ENCODE results near the gene SEZ6L2.
A peak's percentile ranks its signal among the peaks of the same experiment; 100 is the strongest.

The SEZ6L2 gene

GRCh38 chr16:29900888-29901606 is 1.7 kb upstream of the SEZ6L2 start:
- Histone ChIP-seq H3K36me3 (ENCODE audit: control insufficient read depth, insufficient read depth, low read length) (peaks cover 3% of the 10 kb centered on the region), H3K23ac (ENCODE audit: low read length) (no peak overlapping the region), H2AK5ac (ENCODE audit: low read length) (no peak overlapping the region), H2BK5ac (ENCODE audit: low read length) (no peak overlapping the region), H2BK15ac (replicated peaks; ENCODE audit: low read depth) (no peak overlapping the region), H3K27ac (ENCODE audit: low read depth, low read length) (no peak overlapping the region), H3K56ac (ENCODE audit: low read length) (peak overlapping the region; percentile 90), H3K79me2 (ENCODE audit: control insufficient read depth, insufficient read depth, low read length) (no peaks in the 10 kb centered on the region), H3K79me1 (ENCODE audit: low read length) (peaks cover 6% of the 10 kb centered on the region), H3K4me3 (ENCODE audit: low read length) (peak overlapping the region; percentile 63), H3K9ac (ENCODE audit: low read length) (peak overlapping the region; percentile 79), H2BK120ac (ENCODE audit: low read depth, low read length) (no peak overlapping the region), H3K18ac (ENCODE audit: low read length) (no peak overlapping the region), H3K4me1 (ENCODE audit: control insufficient read depth, low read depth, low read length) (peaks cover 3% of the 10 kb centered on the region), H4K5ac (ENCODE audit: low read length) (no peak overlapping the region), H3K4ac (ENCODE audit: low read depth, low read length) (no peak overlapping the region), H4K8ac (ENCODE audit: low read depth, low read length) (no peak overlapping the region), H3K4me2 (ENCODE audit: low read length) (peak overlapping the region; percentile 94), H3K27me3 (ENCODE audit: insufficient read depth, low read length, poor library complexity) (no peaks in the 10 kb centered on the region)
- no peak for DNase-seq
- WGBS (ENCODE audit: extremely low coverage, insufficient coverage, low lambda C conversion rate): no CpG with 5 or more reads among the region's 31 CpGs

- H3K18ac ChIP-seq (ENCODE audit: low read length): peak within 1 kb of the TSS; percentile 51
- H4K5ac ChIP-seq (ENCODE audit: low read length): no peak within 1 kb of the TSS
- peaks cover 3% of the 10 kb centered on the region for H3K4me1 ChIP-seq (ENCODE audit: control insufficient read depth, low read depth, low read length)
- WGBS (ENCODE audit: extremely low coverage, insufficient coverage, low lambda C conversion rate): no CpG with 5 or more reads among the region's 67 CpGs
- no peak within 1 kb of the TSS for H2BK5ac ChIP-seq (ENCODE audit: low read length)
- no peak within 1 kb of the TSS for H2AK5ac ChIP-seq (ENCODE audit: low read length)
- peak within 1 kb of the TSS; percentile 63 for H3K4me3 ChIP-seq (ENCODE audit: low read length)
- peak; percentile 87 for DNase-seq
- peak within 1 kb of the TSS; percentile 99 for H3K4me2 ChIP-seq (ENCODE audit: low read length)
- no peak within 1 kb of the TSS for H3K4ac ChIP-seq (ENCODE audit: low read depth, low read length)
- peak within 1 kb of the TSS; percentile 79 for H3K9ac ChIP-seq (ENCODE audit: low read length)
- no peak within 1 kb of the TSS for H3K23ac ChIP-seq (ENCODE audit: low read length)
- H3K79me1 ChIP-seq (ENCODE audit: low read length): peaks cover 6% of the 10 kb centered on the region
- no peaks in the 10 kb centered on the region for H3K79me2 ChIP-seq (ENCODE audit: control insufficient read depth, insufficient read depth, low read length)
- peak within 1 kb of the TSS; percentile 91 for H3K56ac ChIP-seq (ENCODE audit: low read length)
- H3K36me3 ChIP-seq (ENCODE audit: control insufficient read depth, insufficient read depth, low read length): peaks cover 3% of the 10 kb centered on the region
- no peaks in the 10 kb centered on the region for H3K27me3 ChIP-seq (ENCODE audit: insufficient read depth, low read length, poor library complexity)
- H2BK120ac ChIP-seq (ENCODE audit: low read depth, low read length): no peak within 1 kb of the TSS
- H2BK15ac ChIP-seq (replicated peaks; ENCODE audit: low read depth): no peak within 1 kb of the TSS
- no peak within 1 kb of the TSS for H3K27ac ChIP-seq (ENCODE audit: low read depth, low read length)
- no peak within 1 kb of the TSS for H4K8ac ChIP-seq (ENCODE audit: low read depth, low read length)
These were observed 945 bp upstream of the SEZ6L2 start, which contains the start of gene ASPHD1 for GRCh38 chr16:29900102-29900887. Gene ASPHD1, plus strand, starts transcription at chr16:29900488. Its CDS starts 484 bp downstream, at chr16:29900972.

GRCh38 chr16:29898804-29899515 is 390 bp downstream of the SEZ6L2 start:
- Histone ChIP-seq H3K4me2 (ENCODE audit: low read length) (peak overlapping the region; percentile 74), H3K36me3 (ENCODE audit: control insufficient read depth, insufficient read depth, low read length) (no peaks in the 10 kb centered on the region), H3K79me1 (ENCODE audit: low read length) (peaks cover 6% of the 10 kb centered on the region), H3K18ac (ENCODE audit: low read length) (peak overlapping the region; percentile 51), H2BK5ac (ENCODE audit: low read length) (no peak overlapping the region), H3K4me1 (ENCODE audit: control insufficient read depth, low read depth, low read length) (peaks cover 3% of the 10 kb centered on the region), H2BK120ac (ENCODE audit: low read depth, low read length) (no peak overlapping the region), H2BK15ac (replicated peaks; ENCODE audit: low read depth) (no peak overlapping the region), H2AK5ac (ENCODE audit: low read length) (no peak overlapping the region), H3K4me3 (ENCODE audit: low read length) (peak overlapping the region; percentile 59), H3K27me3 (ENCODE audit: insufficient read depth, low read length, poor library complexity) (no peaks in the 10 kb centered on the region), H4K5ac (ENCODE audit: low read length) (no peak overlapping the region), H3K27ac (ENCODE audit: low read depth, low read length) (no peak overlapping the region), H3K79me2 (ENCODE audit: control insufficient read depth, insufficient read depth, low read length) (no peaks in the 10 kb centered on the region), H4K8ac (ENCODE audit: low read depth, low read length) (no peak overlapping the region), H3K56ac (ENCODE audit: low read length) (peak overlapping the region; percentile 91), H3K9ac (ENCODE audit: low read length) (peak overlapping the region; percentile 87), H3K4ac (ENCODE audit: low read depth, low read length) (no peak overlapping the region), H3K23ac (ENCODE audit: low read length) (no peak overlapping the region)
- WGBS (ENCODE audit: extremely low coverage, insufficient coverage, low lambda C conversion rate): no CpG with 5 or more reads among the region's 25 CpGs
- DNase-seq: no peak

- Histone ChIP-seq H2AK5ac (ENCODE audit: low read length) (no peak overlapping the region), H3K56ac (ENCODE audit: low read length) (peak overlapping the region; percentile 82), H3K4me1 (ENCODE audit: control insufficient read depth, low read depth, low read length) (peaks cover 3% of the 10 kb centered on the region), H3K4me2 (ENCODE audit: low read length) (peak overlapping the region; percentile 69), H4K5ac (ENCODE audit: low read length) (no peak overlapping the region), H2BK15ac (replicated peaks; ENCODE audit: low read depth) (no peak overlapping the region), H3K36me3 (ENCODE audit: control insufficient read depth, insufficient read depth, low read length) (no peaks in the 10 kb centered on the region), H3K27ac (ENCODE audit: low read depth, low read length) (no peak overlapping the region), H2BK5ac (ENCODE audit: low read length) (no peak overlapping the region), H3K9ac (ENCODE audit: low read length) (peak overlapping the region; percentile 87), H4K8ac (ENCODE audit: low read depth, low read length) (no peak overlapping the region), H3K23ac (ENCODE audit: low read length) (no peak overlapping the region), H3K18ac (ENCODE audit: low read length) (no peak overlapping the region), H3K79me2 (ENCODE audit: control insufficient read depth, insufficient read depth, low read length) (no peaks in the 10 kb centered on the region), H3K4ac (ENCODE audit: low read depth, low read length) (no peak overlapping the region), H3K79me1 (ENCODE audit: low read length) (peaks cover 3% of the 10 kb centered on the region), H3K4me3 (ENCODE audit: low read length) (peak overlapping the region; percentile 55), H3K27me3 (ENCODE audit: insufficient read depth, low read length, poor library complexity) (no peaks in the 10 kb centered on the region), H2BK120ac (ENCODE audit: low read depth, low read length) (no peak overlapping the region)
- DNase-seq: peak; percentile 49
- no CpG with 5 or more reads among the region's 9 CpGs for WGBS (ENCODE audit: extremely low coverage, insufficient coverage, low lambda C conversion rate)
These were observed 1.1 kb downstream of the SEZ6L2 start for GRCh38 chr16:29898135-29898803.

GRCh38 chr16:29897333-29897732 is 2.0 kb downstream of the SEZ6L2 start:
- DNase-seq: no peak
- H3K4me1 ChIP-seq (ENCODE audit: control insufficient read depth, low read depth, low read length): peaks cover 3% of the 10 kb centered on the region
- H3K4me3 ChIP-seq (ENCODE audit: low read length): no peak overlapping the region
- peaks cover 3% of the 10 kb centered on the region for H3K79me1 ChIP-seq (ENCODE audit: low read length)
- H3K36me3 ChIP-seq (ENCODE audit: control insufficient read depth, insufficient read depth, low read length): no peaks in the 10 kb centered on the region
- no peak overlapping the region for H2BK5ac ChIP-seq (ENCODE audit: low read length)
- no peak overlapping the region for H4K5ac ChIP-seq (ENCODE audit: low read length)
- H2BK15ac ChIP-seq (replicated peaks; ENCODE audit: low read depth): no peak overlapping the region
- no peak overlapping the region for H3K18ac ChIP-seq (ENCODE audit: low read length)
- H2AK5ac ChIP-seq (ENCODE audit: low read length): no peak overlapping the region
- H2BK120ac ChIP-seq (ENCODE audit: low read depth, low read length): no peak overlapping the region
- no peak overlapping the region for H3K23ac ChIP-seq (ENCODE audit: low read length)
- no peaks in the 10 kb centered on the region for H3K79me2 ChIP-seq (ENCODE audit: control insufficient read depth, insufficient read depth, low read length)
- H3K4ac ChIP-seq (ENCODE audit: low read depth, low read length): no peak overlapping the region
- no peaks in the 10 kb centered on the region for H3K27me3 ChIP-seq (ENCODE audit: insufficient read depth, low read length, poor library complexity)
- no peak overlapping the region for H3K27ac ChIP-seq (ENCODE audit: low read depth, low read length)
- no peak overlapping the region for H3K9ac ChIP-seq (ENCODE audit: low read length)
- H3K4me2 ChIP-seq (ENCODE audit: low read length): no peak overlapping the region
- WGBS (ENCODE audit: extremely low coverage, insufficient coverage, low lambda C conversion rate): no CpG with 5 or more reads among the region's 4 CpGs
- no peak overlapping the region for H4K8ac ChIP-seq (ENCODE audit: low read depth, low read length)
- no peak overlapping the region for H3K56ac ChIP-seq (ENCODE audit: low read length)
